CD14-positive monocyte (primary cell): ENCODE data around the gene GRIA1. TPM values are rescaled to one million over a fixed set of nuclear protein-coding genes. Genes with fewer than 3 reads are reported as not detected.

Experiments used
- DNase-seq, 3 donors: peaks; one replicate each; pipeline ENCODE4 v3.0.0-alpha.2; 2011 to 2022
- H2AFZ ChIP-seq: 2 replicates; pipeline ENCODE4 v1.6.0; 2012; ENCODE audit warnings: mild to moderate bottlenecking, low read depth, low read length, inconsistent platforms; ENCODE audit not compliant: insufficient read depth, poor library complexity, severe bottlenecking
- H3K27ac ChIP-seq, 2 donors: 1 replicate in 1 of 2; 2 replicates in 1 of 2; pipeline ENCODE4 v1.5.1; 2012 to 2013; ENCODE audit warnings: low read length in 2 of 2, control low read depth in 1 of 2, inconsistent platforms in 1 of 2, low read depth in 1 of 2, mild to moderate bottlenecking in 1 of 2
- H3K27me3 ChIP-seq, 2 donors: one replicate each; pipeline versions ENCODE4 v1.6.0 to v1.6.1; 2011 to 2013; ENCODE audit warnings: low read length in 2 of 2; ENCODE audit not compliant: control insufficient read depth in 2 of 2, insufficient read depth in 2 of 2
- H3K36me3 ChIP-seq, 2 donors: replicated peaks in 1 of 2; 1 replicate in 1 of 2; 2 replicates in 1 of 2; pipeline versions ENCODE4 v1.5.1 to v1.6.1; 2012 to 2013; ENCODE audit warnings: low read length in 2 of 2, control low read depth in 1 of 2, inconsistent platforms in 1 of 2, mild to moderate bottlenecking in 1 of 2; ENCODE audit not compliant: insufficient read depth in 2 of 2, control insufficient read depth in 1 of 2
- H3K4me1 ChIP-seq, 2 donors: 1 replicate in 1 of 2; 2 replicates in 1 of 2; pipeline versions ENCODE4 v1.5.1 to v1.6.1; 2012 to 2013; ENCODE audit warnings: low read length in 2 of 2, control low read depth in 1 of 2, inconsistent platforms in 1 of 2, mild to moderate bottlenecking in 1 of 2, moderate library complexity in 1 of 2; ENCODE audit not compliant: insufficient read depth in 2 of 2, control insufficient read depth in 1 of 2
- H3K4me2 ChIP-seq: replicated peaks from 2 replicates; pipeline ENCODE3; 2012; ENCODE audit warnings: low read length, moderate library complexity, mild to moderate bottlenecking; ENCODE audit not compliant: poor library complexity, severe bottlenecking; ENCODE audit errors: extremely low read depth
- H3K4me3 ChIP-seq, 3 experiments: fragments of 200-600 bp in 1 of 3; sonication (generic) in 1 of 3; replicated peaks in 1 of 3; 1 replicate in 2 of 3; 2 replicates in 1 of 3; pipeline ENCODE4 v1.5.1; 2011 to 2013; ENCODE audit warnings: low read length in 3 of 3, mild to moderate bottlenecking in 3 of 3, control low read depth in 2 of 3, low read depth in 2 of 3, inconsistent platforms in 1 of 3, moderate library complexity in 1 of 3
- H3K79me2 ChIP-seq: 2 replicates; pipeline ENCODE4 v1.6.0; 2012; ENCODE audit warnings: mild to moderate bottlenecking, control low read depth, inconsistent platforms, low read length, moderate library complexity; ENCODE audit not compliant: insufficient read depth
- H3K9ac ChIP-seq: 2 replicates; pipeline ENCODE4 v1.6.0; 2017; ENCODE audit warnings: low read length, mild to moderate bottlenecking; ENCODE audit not compliant: insufficient read depth, poor library complexity, severe bottlenecking
- H3K9me3 ChIP-seq, 2 donors: replicated peaks in 1 of 2; 1 replicate in 1 of 2; 2 replicates in 1 of 2; pipeline versions ENCODE4 v1.5.1 to v1.6.1; 2012 to 2013; ENCODE audit warnings: low read length in 2 of 2, control low read depth in 1 of 2; ENCODE audit not compliant: control insufficient read depth in 1 of 2, insufficient read depth in 1 of 2
- H4K20me1 ChIP-seq: 2 replicates; pipeline ENCODE4 v1.6.0; 2012; ENCODE audit warnings: mild to moderate bottlenecking, low read length, control low read depth, moderate library complexity; ENCODE audit not compliant: insufficient read depth
- H3K27ac Mint-ChIP-seq, 7 donors: one replicate each; pipeline ENCODE4 v1.8.0; 2020; ENCODE audit warnings: mild to moderate bottlenecking in 7 of 7, mixed read lengths in 7 of 7, moderate library complexity in 6 of 7, inconsistent platforms in 2 of 7
- H3K27me3 Mint-ChIP-seq, 3 donors: one replicate each; pipeline ENCODE4 v1.8.0; 2021 to 2022; ENCODE audit warnings: low read depth in 3 of 3, mild to moderate bottlenecking in 3 of 3, mixed read lengths in 3 of 3, moderate library complexity in 3 of 3, inconsistent platforms in 1 of 3
- H3K36me3 Mint-ChIP-seq, 2 donors: one replicate each; pipeline ENCODE4 v1.8.0; 2020; ENCODE audit warnings: mixed read lengths in 2 of 2, inconsistent platforms in 1 of 2, mild to moderate bottlenecking in 1 of 2
- H3K4me1 Mint-ChIP-seq: one replicate; pipeline ENCODE4 v1.8.0; 2020; ENCODE audit warnings: mild to moderate bottlenecking, mixed read lengths
- H3K4me3 Mint-ChIP-seq, 2 donors: one replicate each; pipeline ENCODE4 v1.8.0; 2020; ENCODE audit warnings: mild to moderate bottlenecking in 2 of 2, mixed read lengths in 2 of 2, moderate library complexity in 1 of 2
- H3K9me3 Mint-ChIP-seq, 7 donors: one replicate each; pipeline ENCODE4 v1.8.0; 2020 to 2022; ENCODE audit warnings: mixed read lengths in 7 of 7, mild to moderate bottlenecking in 6 of 7, moderate library complexity in 6 of 7, inconsistent platforms in 2 of 7
- WGBS: methylation state at CpG from one replicate; pipeline ENCODE4 v1.1.5; 2013; ENCODE audit warnings: missing lambda C conversion rate; ENCODE audit not compliant: insufficient coverage; 5-methylcytosine and 5-hydroxymethylcytosine counted together
- intact Hi-C, 2 donors: fragments of 100-400 bp; cut with micrococcal nuclease; formaldehyde crosslinking; loops; one replicate each; pipeline versions ENCODE4 v1.15.0 to v1.15.1; 2023
- polyA plus RNA-seq, 3 donors: library from polyadenylated mRNA; depleted of rRNA in 1 of 3; unstranded in 2 of 3; stranded (reverse) in 1 of 3; fragments of 300-500 nt in 2 of 3; fragments of >200 nt in 1 of 3; fragmentation: Illumina TruSeq in 2 of 3; gene quantifications; 1 replicate in 2 of 3; 2 replicates in 1 of 3; pipeline ENCODE4 v1.2.3, GENCODE V29; 2012 to 2021
- TF ChIP-seq, protein P1 (sequence below): fragments of 200-600 bp; IDR thresholded peaks from one replicate; pipeline ENCODE4 v1.8.0; 2022; ENCODE audit warnings: antibody characterized with exemption, mild to moderate bottlenecking

Gene GRIA1
- polyA plus RNA-seq, 3 donors = not detected

DNA sequence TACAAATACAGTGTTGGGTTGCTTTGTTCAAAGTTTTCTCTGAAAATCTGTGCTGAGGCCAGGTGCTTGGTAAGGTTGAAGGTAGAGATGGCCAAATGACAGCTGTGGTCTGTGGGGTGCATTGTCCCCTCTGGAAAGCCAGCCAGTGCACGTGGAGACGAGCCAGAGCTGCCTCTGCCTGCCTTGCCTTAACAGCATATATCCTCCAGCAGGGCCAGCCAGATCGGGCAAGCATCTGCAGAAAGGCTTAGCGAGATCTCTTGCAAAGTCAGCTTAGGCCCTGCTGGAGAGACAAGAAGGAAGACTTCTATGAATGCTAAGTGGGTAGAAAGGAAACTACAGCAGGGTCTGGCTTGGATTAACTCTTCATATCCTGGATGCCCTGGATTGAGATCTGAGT lies 49.5 kb downstream of the GRIA1 start:
- no peaks in the 10 kb centered on the region for H3K79me2 ChIP-seq
- H4K20me1 ChIP-seq = no peaks in the 10 kb centered on the region
- no peak overlapping the region for H3K4me3 ChIP-seq
- no peak overlapping the region for H3K4me2 ChIP-seq
- no peak overlapping the region for H3K27ac ChIP-seq
- intact Hi-C loops = no loop called here
- no peaks in the 10 kb centered on the region for H3K9me3 ChIP-seq
- no peaks in the 10 kb centered on the region for H3K36me3 Mint-ChIP-seq
- no peak overlapping the region for H3K27ac Mint-ChIP-seq
- TF ChIP-seq, protein P1, sequence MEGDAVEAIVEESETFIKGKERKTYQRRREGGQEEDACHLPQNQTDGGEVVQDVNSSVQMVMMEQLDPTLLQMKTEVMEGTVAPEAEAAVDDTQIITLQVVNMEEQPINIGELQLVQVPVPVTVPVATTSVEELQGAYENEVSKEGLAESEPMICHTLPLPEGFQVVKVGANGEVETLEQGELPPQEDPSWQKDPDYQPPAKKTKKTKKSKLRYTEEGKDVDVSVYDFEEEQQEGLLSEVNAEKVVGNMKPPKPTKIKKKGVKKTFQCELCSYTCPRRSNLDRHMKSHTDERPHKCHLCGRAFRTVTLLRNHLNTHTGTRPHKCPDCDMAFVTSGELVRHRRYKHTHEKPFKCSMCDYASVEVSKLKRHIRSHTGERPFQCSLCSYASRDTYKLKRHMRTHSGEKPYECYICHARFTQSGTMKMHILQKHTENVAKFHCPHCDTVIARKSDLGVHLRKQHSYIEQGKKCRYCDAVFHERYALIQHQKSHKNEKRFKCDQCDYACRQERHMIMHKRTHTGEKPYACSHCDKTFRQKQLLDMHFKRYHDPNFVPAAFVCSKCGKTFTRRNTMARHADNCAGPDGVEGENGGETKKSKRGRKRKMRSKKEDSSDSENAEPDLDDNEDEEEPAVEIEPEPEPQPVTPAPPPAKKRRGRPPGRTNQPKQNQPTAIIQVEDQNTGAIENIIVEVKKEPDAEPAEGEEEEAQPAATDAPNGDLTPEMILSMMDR = no peak
- DNase-seq = no peak
- peaks cover 2 to 7% (median 5%) of the 10 kb centered on the region in 7 donors for H3K9me3 Mint-ChIP-seq
- no peak overlapping the region for H3K9ac ChIP-seq
- no peaks in the 10 kb centered on the region for H3K27me3 ChIP-seq
- H3K4me3 Mint-ChIP-seq = no peak overlapping the region
- 92% methylated on average over 2 of the region's 4 CpGs for WGBS
- H2AFZ ChIP-seq = no peak overlapping the region
- no peaks in the 10 kb centered on the region for H3K27me3 Mint-ChIP-seq
- no peaks in the 10 kb centered on the region for H3K4me1 ChIP-seq
- no peaks in the 10 kb centered on the region for H3K36me3 ChIP-seq
- no peaks in the 10 kb centered on the region for H3K4me1 Mint-ChIP-seq

- H3K27ac Mint-ChIP-seq = no peak overlapping the region
- H2AFZ ChIP-seq = no peak overlapping the region
- H3K4me1 Mint-ChIP-seq = no peaks in the 10 kb centered on the region
Measured at GRCh38 chr5:153542536-153542935, 52.1 kb downstream of the GRIA1 start.

More at GRCh38 chr5:153542536-153542935, 52.1 kb downstream of the GRIA1 start:
- DNase-seq = no peak
- Histone ChIP-seq H3K4me2 (no peak overlapping the region), H3K27me3 (no peaks in the 10 kb centered on the region), H3K27ac (no peak overlapping the region), H4K20me1 (no peaks in the 10 kb centered on the region), H3K36me3 (no peaks in the 10 kb centered on the region), H3K9me3 (no peaks in the 10 kb centered on the region), H3K4me3 (no peak overlapping the region), H3K79me2 (no peaks in the 10 kb centered on the region), H3K4me1 (no peaks in the 10 kb centered on the region), H3K9ac (no peak overlapping the region)
- WGBS = no CpG with 5 or more reads among the region's 1 CpG
- Mint-ChIP-seq H3K27me3 (no peaks in the 10 kb centered on the region), H3K9me3 (peaks cover 0 to 8% (median 5%) of the 10 kb centered on the region in 7 donors), H3K4me3 (no peak overlapping the region), H3K36me3 (no peaks in the 10 kb centered on the region)
- TF ChIP-seq, protein P1 = no peak
- intact Hi-C loops = no loop called here
